GM23338 (cell line): ENCODE results near the gene PSMD6. TPM values are rescaled to one million over a fixed set of nuclear protein-coding genes. Genes with fewer than 3 reads are reported as not detected.

ENCODE experiments used
- ATAC-seq: fragments of 200-7000 bp; cut with Tn5 transposase; 3 replicates; pipeline ENCODE4 v1.9.1; 2020
- DNase-seq: peaks from one replicate; pipeline ENCODE4 v3.0.0-alpha.2; 2015; ENCODE audit warnings: low spot score
- H2AFZ ChIP-seq: fragments of 200-600 bp; sonication (generic); 2 replicates; pipeline ENCODE4 v1.8.0; 2016; ENCODE audit warnings: antibody characterized with exemption, mild to moderate bottlenecking, moderate library complexity
- H3F3A ChIP-seq: fragments of 200-600 bp; sonication (generic); replicated peaks from 2 replicates; pipeline ENCODE4 v1.8.0; 2017; ENCODE audit warnings: antibody characterized with exemption, mixed run types, low read depth
- H3K27ac ChIP-seq: fragments of 200-600 bp; sonication (generic); 2 replicates; pipeline ENCODE4 v1.6.1; 2016; ENCODE audit warnings: low read depth
- H3K27me3 ChIP-seq: fragments of 200-600 bp; sonication (generic); 2 replicates; pipeline ENCODE4 v1.8.0; 2016; ENCODE audit warnings: mild to moderate bottlenecking, mixed run types, moderate library complexity; ENCODE audit not compliant: insufficient read depth
- H3K36me3 ChIP-seq: fragments of 200-600 bp; sonication (generic); 2 replicates; pipeline ENCODE4 v1.8.0; 2016; ENCODE audit warnings: mild to moderate bottlenecking; ENCODE audit not compliant: insufficient read depth
- H3K4me1 ChIP-seq: fragments of 200-600 bp; sonication (generic); 2 replicates; pipeline ENCODE4 v1.8.0; 2016; ENCODE audit warnings: mild to moderate bottlenecking, moderate library complexity; ENCODE audit not compliant: insufficient read depth
- H3K4me2 ChIP-seq: fragments of 200-600 bp; sonication (generic); 2 replicates; pipeline ENCODE4 v1.7.1; 2017; ENCODE audit warnings: mixed run types
- H3K4me3 ChIP-seq: fragments of 200-600 bp; sonication (generic); 2 replicates; pipeline ENCODE4 v1.6.1; 2016; ENCODE audit warnings: mixed run types
- H3K79me2 ChIP-seq: fragments of 200-600 bp; sonication (generic); replicated peaks from 2 replicates; pipeline ENCODE4 v1.8.0; 2017; ENCODE audit warnings: mild to moderate bottlenecking; ENCODE audit not compliant: insufficient read depth
- H3K9me2 ChIP-seq: fragments of 200-600 bp; sonication (generic); 2 replicates; pipeline ENCODE4 v1.8.0; 2017; ENCODE audit not compliant: insufficient read depth
- H4K20me1 ChIP-seq: fragments of 200-600 bp; sonication (generic); replicated peaks from 2 replicates; pipeline ENCODE4 v1.8.0; 2017; ENCODE audit warnings: mild to moderate bottlenecking; ENCODE audit not compliant: insufficient read depth
- H3K27ac Mint-ChIP-seq: 2 replicates; pipeline ENCODE4 v1.8.0; 2020; ENCODE audit warnings: inconsistent platforms, mild to moderate bottlenecking, moderate library complexity, mixed read lengths
- H3K27me3 Mint-ChIP-seq: 3 replicates; pipeline ENCODE4 v1.8.0; 2022; ENCODE audit warnings: low read depth, mild to moderate bottlenecking, moderate library complexity, mixed read lengths, inconsistent platforms; ENCODE audit not compliant: insufficient read depth, poor library complexity
- H3K36me3 Mint-ChIP-seq: 3 replicates; pipeline ENCODE4 v1.8.0; 2021; ENCODE audit warnings: low read depth, mild to moderate bottlenecking, inconsistent platforms, moderate library complexity, mixed read lengths
- H3K4me1 Mint-ChIP-seq: 3 replicates; pipeline ENCODE4 v1.8.0; 2020; ENCODE audit warnings: mild to moderate bottlenecking, inconsistent platforms, mixed read lengths
- H3K4me3 Mint-ChIP-seq: 3 replicates; pipeline ENCODE4 v1.8.0; 2021; ENCODE audit warnings: moderate library complexity, mild to moderate bottlenecking, inconsistent platforms, mixed read lengths
- H3K9me3 Mint-ChIP-seq: 3 replicates; pipeline ENCODE4 v1.8.0; 2020; ENCODE audit warnings: moderate library complexity, mild to moderate bottlenecking, inconsistent platforms, mixed read lengths
- CREB1 ChIP-seq: fragments of 250-450 bp; sonication (Bioruptor Pico); IDR thresholded peaks from 2 replicates; pipeline ENCODE4 v1.5.0; 2020; ENCODE audit warnings: low read depth, mild to moderate bottlenecking, moderate library complexity
- EZH2 ChIP-seq: fragments of 200-600 bp; sonication (generic); IDR thresholded peaks from one replicate; pipeline ENCODE4 v1.8.0; 2017; ENCODE audit warnings: antibody characterized with exemption, mild to moderate bottlenecking, low read depth; ENCODE audit not compliant: unreplicated experiment
- EZH2phosphoT487 ChIP-seq: fragments of 200-600 bp; sonication (generic); IDR thresholded peaks from one replicate; pipeline ENCODE4 v1.8.1; 2018; ENCODE audit warnings: antibody characterized with exemption; ENCODE audit not compliant: unreplicated experiment
- JUNB ChIP-seq: IDR thresholded peaks from one replicate; pipeline ENCODE4 v1.6.1; 2016; ENCODE audit warnings: antibody characterized with exemption; ENCODE audit not compliant: unreplicated experiment
- NANOG ChIP-seq: IDR thresholded peaks from 2 replicates; pipeline ENCODE4 v1.6.1; 2016; ENCODE audit warnings: antibody characterized with exemption, borderline replicate concordance
- POLR2AphosphoS5 ChIP-seq: IDR thresholded peaks from 2 replicates; pipeline ENCODE4 v1.6.1; 2016; ENCODE audit warnings: antibody characterized with exemption, low read depth
- STAT1 ChIP-seq: IDR thresholded peaks from one replicate; pipeline ENCODE4 v1.6.1; 2016; ENCODE audit warnings: antibody characterized with exemption; ENCODE audit not compliant: unreplicated experiment
- ZNF114 ChIP-seq: fragments of 250-450 bp; sonication (Bioruptor Pico); IDR thresholded peaks from 2 replicates; pipeline ENCODE4 v1.5.0; 2020; ENCODE audit warnings: mild to moderate bottlenecking, moderate library complexity
- ZNF331 ChIP-seq: fragments of 250-450 bp; sonication (Bioruptor Pico); IDR thresholded peaks from 2 replicates; pipeline ENCODE4 v1.5.0; 2020; ENCODE audit warnings: low read depth, mild to moderate bottlenecking, moderate library complexity
- polyA plus RNA-seq: library from polyadenylated mRNA; unstranded; fragments of >200 nt; fragmentation: Nextera tagmentation; extraction: Ambion mirVana; gene quantifications from 2 replicates; pipeline ENCODE4 v1.2.1, GENCODE V29; 2016
- total RNA-seq: library from RNA; depleted of rRNA; stranded (reverse); fragments of >200 nt; shearing (Covaris generic); gene quantifications from 2 replicates; pipeline ENCODE4 v1.2.3, GENCODE V29; 2014
- TF ChIP-seq, protein P1 (sequence below): fragments of 250-450 bp; sonication (Bioruptor Pico); IDR thresholded peaks from 2 replicates; pipeline ENCODE4 v1.5.0; 2020; ENCODE audit warnings: mild to moderate bottlenecking, moderate library complexity
- TF ChIP-seq, protein P2 (sequence below): IDR thresholded peaks from 2 replicates; pipeline ENCODE4 v1.6.1; 2016; ENCODE audit warnings: antibody characterized with exemption
- TF ChIP-seq, protein P3 (sequence below), 2 experiments: fragments of 200-600 bp in 1 of 2; sonication (generic) in 1 of 2; conservative IDR thresholded peaks; 2 replicates each; pipeline versions ENCODE4 v1.5.1 to v1.6.1; 2016 to 2017; ENCODE audit warnings: antibody characterized with exemption in 2 of 2, low read depth in 2 of 2, mild to moderate bottlenecking in 2 of 2, moderate library complexity in 1 of 2

Gene PSMD6
- total and polyA plus RNA-seq, 2 experiments from 2014 or later = 98.1 to 205 TPM

DNA sequence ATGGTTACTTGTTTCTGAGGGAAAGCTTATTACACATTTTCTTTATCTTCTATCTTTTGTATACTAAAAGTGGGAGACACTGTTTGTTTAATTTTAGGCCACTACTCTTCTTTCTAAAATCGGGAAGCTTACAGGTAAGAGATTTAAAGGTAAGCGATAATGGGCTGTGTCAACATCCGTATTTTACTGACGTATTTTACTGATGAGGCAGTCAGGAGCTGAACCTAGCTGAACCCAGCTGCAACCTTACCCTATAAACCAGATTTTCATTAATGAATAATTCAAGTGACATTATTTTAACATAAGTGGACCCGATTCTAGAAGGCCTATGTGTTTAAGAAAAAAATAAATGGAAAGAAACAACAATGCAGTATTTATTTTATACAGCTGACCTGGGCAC lies 13.1 kb downstream of the PSMD6 start (continued):
- TF ChIP-seq, protein P1, sequence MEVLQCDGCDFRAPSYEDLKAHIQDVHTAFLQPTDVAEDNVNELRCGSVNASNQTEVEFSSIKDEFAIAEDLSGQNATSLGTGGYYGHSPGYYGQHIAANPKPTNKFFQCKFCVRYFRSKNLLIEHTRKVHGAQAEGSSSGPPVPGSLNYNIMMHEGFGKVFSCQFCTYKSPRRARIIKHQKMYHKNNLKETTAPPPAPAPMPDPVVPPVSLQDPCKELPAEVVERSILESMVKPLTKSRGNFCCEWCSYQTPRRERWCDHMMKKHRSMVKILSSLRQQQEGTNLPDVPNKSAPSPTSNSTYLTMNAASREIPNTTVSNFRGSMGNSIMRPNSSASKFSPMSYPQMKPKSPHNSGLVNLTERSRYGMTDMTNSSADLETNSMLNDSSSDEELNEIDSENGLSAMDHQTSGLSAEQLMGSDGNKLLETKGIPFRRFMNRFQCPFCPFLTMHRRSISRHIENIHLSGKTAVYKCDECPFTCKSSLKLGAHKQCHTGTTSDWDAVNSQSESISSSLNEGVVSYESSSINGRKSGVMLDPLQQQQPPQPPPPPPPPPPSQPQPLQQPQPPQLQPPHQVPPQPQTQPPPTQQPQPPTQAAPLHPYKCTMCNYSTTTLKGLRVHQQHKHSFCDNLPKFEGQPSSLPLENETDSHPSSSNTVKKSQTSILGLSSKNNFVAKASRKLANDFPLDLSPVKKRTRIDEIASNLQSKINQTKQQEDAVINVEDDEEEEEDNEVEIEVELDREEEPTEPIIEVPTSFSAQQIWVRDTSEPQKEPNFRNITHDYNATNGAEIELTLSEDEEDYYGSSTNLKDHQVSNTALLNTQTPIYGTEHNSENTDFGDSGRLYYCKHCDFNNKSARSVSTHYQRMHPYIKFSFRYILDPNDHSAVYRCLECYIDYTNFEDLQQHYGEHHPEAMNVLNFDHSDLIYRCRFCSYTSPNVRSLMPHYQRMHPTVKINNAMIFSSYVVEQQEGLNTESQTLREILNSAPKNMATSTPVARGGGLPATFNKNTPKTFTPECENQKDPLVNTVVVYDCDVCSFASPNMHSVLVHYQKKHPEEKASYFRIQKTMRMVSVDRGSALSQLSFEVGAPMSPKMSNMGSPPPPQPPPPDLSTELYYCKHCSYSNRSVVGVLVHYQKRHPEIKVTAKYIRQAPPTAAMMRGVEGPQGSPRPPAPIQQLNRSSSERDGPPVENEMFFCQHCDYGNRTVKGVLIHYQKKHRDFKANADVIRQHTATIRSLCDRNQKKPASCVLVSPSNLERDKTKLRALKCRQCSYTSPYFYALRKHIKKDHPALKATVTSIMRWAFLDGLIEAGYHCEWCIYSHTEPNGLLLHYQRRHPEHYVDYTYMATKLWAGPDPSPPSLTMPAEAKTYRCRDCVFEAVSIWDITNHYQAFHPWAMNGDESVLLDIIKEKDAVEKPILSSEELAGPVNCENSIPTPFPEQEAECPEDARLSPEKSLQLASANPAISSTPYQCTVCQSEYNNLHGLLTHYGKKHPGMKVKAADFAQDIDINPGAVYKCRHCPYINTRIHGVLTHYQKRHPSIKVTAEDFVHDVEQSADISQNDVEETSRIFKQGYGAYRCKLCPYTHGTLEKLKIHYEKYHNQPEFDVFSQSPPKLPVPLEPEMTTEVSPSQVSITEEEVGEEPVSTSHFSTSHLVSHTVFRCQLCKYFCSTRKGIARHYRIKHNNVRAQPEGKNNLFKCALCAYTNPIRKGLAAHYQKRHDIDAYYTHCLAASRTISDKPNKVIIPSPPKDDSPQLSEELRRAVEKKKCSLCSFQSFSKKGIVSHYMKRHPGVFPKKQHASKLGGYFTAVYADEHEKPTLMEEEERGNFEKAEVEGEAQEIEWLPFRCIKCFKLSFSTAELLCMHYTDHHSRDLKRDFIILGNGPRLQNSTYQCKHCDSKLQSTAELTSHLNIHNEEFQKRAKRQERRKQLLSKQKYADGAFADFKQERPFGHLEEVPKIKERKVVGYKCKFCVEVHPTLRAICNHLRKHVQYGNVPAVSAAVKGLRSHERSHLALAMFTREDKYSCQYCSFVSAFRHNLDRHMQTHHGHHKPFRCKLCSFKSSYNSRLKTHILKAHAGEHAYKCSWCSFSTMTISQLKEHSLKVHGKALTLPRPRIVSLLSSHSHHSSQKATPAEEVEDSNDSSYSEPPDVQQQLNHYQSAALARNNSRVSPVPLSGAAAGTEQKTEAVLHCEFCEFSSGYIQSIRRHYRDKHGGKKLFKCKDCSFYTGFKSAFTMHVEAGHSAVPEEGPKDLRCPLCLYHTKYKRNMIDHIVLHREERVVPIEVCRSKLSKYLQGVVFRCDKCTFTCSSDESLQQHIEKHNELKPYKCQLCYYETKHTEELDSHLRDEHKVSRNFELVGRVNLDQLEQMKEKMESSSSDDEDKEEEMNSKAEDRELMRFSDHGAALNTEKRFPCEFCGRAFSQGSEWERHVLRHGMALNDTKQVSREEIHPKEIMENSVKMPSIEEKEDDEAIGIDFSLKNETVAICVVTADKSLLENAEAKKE (CRISPR knock-in tag) = no peak
- TF ChIP-seq EZH2 (no peak), EZH2phosphoT487 (no peak), CREB1 (no peak), POLR2AphosphoS5 (no peak)
- TF ChIP-seq, protein P2, sequence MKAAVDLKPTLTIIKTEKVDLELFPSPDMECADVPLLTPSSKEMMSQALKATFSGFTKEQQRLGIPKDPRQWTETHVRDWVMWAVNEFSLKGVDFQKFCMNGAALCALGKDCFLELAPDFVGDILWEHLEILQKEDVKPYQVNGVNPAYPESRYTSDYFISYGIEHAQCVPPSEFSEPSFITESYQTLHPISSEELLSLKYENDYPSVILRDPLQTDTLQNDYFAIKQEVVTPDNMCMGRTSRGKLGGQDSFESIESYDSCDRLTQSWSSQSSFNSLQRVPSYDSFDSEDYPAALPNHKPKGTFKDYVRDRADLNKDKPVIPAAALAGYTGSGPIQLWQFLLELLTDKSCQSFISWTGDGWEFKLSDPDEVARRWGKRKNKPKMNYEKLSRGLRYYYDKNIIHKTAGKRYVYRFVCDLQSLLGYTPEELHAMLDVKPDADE = no peak

DNA sequence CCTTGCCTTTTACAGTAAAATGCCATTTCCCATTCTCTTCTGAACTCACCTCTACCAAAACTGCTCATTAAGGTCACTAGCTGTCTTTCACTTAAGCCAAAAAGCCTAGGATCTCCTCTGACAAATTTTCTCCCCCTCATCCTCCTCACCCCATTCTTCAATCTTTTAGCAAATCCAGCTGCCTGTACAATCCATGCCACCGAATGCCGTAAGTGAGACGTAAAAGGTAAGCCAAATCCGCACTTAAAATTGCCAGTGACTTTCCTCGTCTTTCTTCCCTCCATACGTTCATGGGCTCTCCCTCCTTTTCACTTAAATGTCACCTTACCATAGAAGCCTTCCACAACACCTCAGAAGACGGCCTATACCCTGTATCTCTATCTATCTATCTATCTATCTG lies 13.8 kb downstream of the PSMD6 start:
- Mint-ChIP-seq H3K9me3 (no peaks in the 10 kb centered on the region), H3K27ac (no peak overlapping the region), H3K27me3 (no peaks in the 10 kb centered on the region), H3K36me3 (peaks cover 54% of the 10 kb centered on the region), H3K4me3 (no peak overlapping the region), H3K4me1 (no peaks in the 10 kb centered on the region)
- ATAC-seq (no peak), DNase-seq (no peak)
- no peaks in the 10 kb centered on the region for H3K4me1 ChIP-seq
- no peak overlapping the region for H2AFZ ChIP-seq
- H3F3A ChIP-seq = no peaks in the 10 kb centered on the region; the same call in 1 of the 2 replicates
- H3K27ac ChIP-seq = no peak overlapping the region
- H3K4me3 ChIP-seq = no peak overlapping the region
- H3K27me3 ChIP-seq = no peaks in the 10 kb centered on the region
- H3K79me2 ChIP-seq = no peaks in the 10 kb centered on the region
- peaks cover 4% of the 10 kb centered on the region; the same call in 1 of the 2 replicates for H4K20me1 ChIP-seq
- no peak overlapping the region for H3K4me2 ChIP-seq
- H3K36me3 ChIP-seq = peaks cover 34% of the 10 kb centered on the region; the same call in 1 of the 2 replicates
- H3K9me2 ChIP-seq = no peaks in the 10 kb centered on the region
- TF ChIP-seq CREB1 = no peak
- TF ChIP-seq ZNF331 (CRISPR knock-in tag) = no peak
- TF ChIP-seq, protein P2 = no peak
- TF ChIP-seq, protein P3, sequence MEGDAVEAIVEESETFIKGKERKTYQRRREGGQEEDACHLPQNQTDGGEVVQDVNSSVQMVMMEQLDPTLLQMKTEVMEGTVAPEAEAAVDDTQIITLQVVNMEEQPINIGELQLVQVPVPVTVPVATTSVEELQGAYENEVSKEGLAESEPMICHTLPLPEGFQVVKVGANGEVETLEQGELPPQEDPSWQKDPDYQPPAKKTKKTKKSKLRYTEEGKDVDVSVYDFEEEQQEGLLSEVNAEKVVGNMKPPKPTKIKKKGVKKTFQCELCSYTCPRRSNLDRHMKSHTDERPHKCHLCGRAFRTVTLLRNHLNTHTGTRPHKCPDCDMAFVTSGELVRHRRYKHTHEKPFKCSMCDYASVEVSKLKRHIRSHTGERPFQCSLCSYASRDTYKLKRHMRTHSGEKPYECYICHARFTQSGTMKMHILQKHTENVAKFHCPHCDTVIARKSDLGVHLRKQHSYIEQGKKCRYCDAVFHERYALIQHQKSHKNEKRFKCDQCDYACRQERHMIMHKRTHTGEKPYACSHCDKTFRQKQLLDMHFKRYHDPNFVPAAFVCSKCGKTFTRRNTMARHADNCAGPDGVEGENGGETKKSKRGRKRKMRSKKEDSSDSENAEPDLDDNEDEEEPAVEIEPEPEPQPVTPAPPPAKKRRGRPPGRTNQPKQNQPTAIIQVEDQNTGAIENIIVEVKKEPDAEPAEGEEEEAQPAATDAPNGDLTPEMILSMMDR (conservative IDR thresholded peaks at IDR 0.05; ENCODE audit: low read depth in 2 of 2) = no peak
- no peak for TF ChIP-seq POLR2AphosphoS5
- no peak for TF ChIP-seq EZH2phosphoT487
- TF ChIP-seq STAT1 = no peak
- no peak for TF ChIP-seq ZNF114 (CRISPR knock-in tag)
- TF ChIP-seq JUNB = no peak
- no peak for TF ChIP-seq NANOG
